ENCODE data around the gene PCSK9.

PCSK9 gene

DNA sequence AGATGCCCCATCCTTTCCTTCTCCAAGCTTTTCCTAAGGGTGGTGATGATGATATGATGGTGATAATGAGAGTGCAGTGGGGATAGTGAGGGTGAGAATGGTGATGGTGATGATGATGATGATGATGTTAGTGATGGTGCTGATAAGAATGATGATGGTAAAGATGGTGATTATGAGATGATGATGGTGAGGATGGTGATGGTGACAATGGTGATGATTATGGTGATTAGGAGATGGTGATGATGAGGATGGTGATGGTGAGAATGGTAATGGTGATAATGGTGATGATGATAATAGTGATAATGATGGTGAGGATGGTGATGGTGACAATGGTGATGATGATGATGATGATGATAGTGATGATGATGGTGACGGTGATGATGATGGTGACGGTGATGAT lies 36.7 kb upstream of the PCSK9 start:
- Histone ChIP-seq H3K9me3 (ENCODE audit: low read depth, low read length) (no peaks in the 10 kb centered on the region), H3K4me3 (no peak overlapping the region), H3K36me3 (ENCODE audit: insufficient read depth, low read length) (no peaks in the 10 kb centered on the region), H3K9ac (ENCODE audit: insufficient read length) (no peak overlapping the region), H3K27ac (no peak overlapping the region)
- no peak for TF ChIP-seq EZH2 (IDR thresholded peaks at IDR 0.05)
- no peak for TF ChIP-seq FOXP2 (optimal IDR thresholded peaks at IDR 0.05; ENCODE audit: control extremely low read depth, extremely low read length, insufficient read depth)
- no peak for TF ChIP-seq POLR2AphosphoS5 (IDR thresholded peaks at IDR 0.05; ENCODE audit: borderline replicate concordance, low read depth, low read length)
- DNase-seq (ENCODE audit: low read depth, low spot score): no peak

DNA sequence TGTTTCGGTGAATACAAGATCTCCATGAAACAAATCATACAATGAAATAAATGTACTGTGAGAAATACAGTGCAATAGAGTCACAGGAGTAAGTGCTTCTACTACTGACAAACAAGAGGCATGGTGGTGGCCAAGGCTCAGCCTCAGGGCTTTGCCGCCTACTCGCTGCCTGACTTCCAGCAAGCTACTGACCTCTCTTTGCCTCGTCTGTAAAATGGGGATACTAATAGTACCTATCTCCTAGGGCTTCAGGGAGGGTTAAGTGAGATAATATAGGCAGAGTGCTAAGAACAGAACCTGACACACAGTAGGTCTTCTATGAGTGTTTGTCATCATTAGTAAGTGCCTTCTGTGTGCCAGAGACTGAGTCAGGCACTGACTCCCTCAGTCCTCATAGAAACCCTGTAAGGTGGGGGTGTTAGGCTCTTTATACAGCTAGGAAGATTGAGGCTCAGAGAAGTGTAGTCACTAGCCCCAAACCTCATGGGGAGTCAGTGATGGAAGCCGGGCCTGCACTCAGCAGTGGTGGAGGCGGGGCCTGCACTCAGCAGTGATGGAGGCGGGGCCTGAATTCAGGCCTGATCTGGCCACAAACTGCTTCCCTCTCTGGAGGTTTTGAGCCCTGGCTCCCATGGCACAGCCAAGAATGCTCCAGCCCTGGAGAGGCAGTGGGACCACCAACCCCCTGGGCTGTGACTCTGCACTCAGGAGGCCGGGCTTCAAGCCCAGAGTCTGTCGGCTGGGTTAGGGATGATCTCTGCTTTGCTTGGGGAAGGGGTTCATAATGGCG lies 33.8 kb upstream of the PCSK9 start:
- Histone ChIP-seq H3K9me3 (ENCODE audit: low read depth, low read length) (no peaks in the 10 kb centered on the region), H3K36me3 (ENCODE audit: insufficient read depth, low read length) (no peaks in the 10 kb centered on the region), H3K4me3 (no peak overlapping the region), H3K9ac (ENCODE audit: insufficient read length) (no peak overlapping the region), H3K27ac (no peak overlapping the region)
- no peak for TF ChIP-seq FOXP2 (optimal IDR thresholded peaks at IDR 0.05; ENCODE audit: control extremely low read depth, extremely low read length, insufficient read depth)
- DNase-seq (ENCODE audit: low read depth, low spot score): no peak

DNA sequence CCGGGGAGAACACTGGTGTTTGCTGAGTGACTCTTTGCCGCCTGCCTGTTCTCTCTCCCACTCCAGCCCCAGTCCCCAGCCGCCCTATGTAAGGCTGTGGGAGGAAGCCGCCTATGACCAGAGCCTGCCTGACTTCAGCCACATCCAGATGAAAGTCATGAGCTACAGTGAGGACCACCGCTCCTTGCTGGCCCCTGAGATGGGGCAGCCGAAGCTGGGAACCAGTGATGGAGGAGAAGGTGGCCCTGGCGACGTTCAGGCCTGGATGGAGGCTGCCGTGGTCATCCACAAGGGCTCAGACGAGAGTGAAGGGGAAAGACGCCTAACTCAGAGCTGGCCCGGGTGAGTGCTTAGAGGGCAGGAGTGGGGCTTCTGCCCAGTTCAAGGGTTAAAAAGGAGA lies 32.4 kb upstream of the PCSK9 start:
- H3K4me3 ChIP-seq: no peak overlapping the region
- no peaks in the 10 kb centered on the region for H3K36me3 ChIP-seq (ENCODE audit: insufficient read depth, low read length)
- no peak overlapping the region for H3K9ac ChIP-seq (ENCODE audit: insufficient read length)
- no peaks in the 10 kb centered on the region for H3K9me3 ChIP-seq (ENCODE audit: low read depth, low read length)
- H3K27ac ChIP-seq: no peak overlapping the region
- no peak for TF ChIP-seq FOXP2 (optimal IDR thresholded peaks at IDR 0.05; ENCODE audit: control extremely low read depth, extremely low read length, insufficient read depth)
- no peak for TF ChIP-seq POLR2AphosphoS5 (IDR thresholded peaks at IDR 0.05; ENCODE audit: borderline replicate concordance, low read depth, low read length)
- no peak for TF ChIP-seq EZH2 (IDR thresholded peaks at IDR 0.05)
- DNase-seq (ENCODE audit: low read depth, low spot score): no peak

- TF ChIP-seq POLR2AphosphoS5 (IDR thresholded peaks at IDR 0.05; ENCODE audit: borderline replicate concordance, low read depth, low read length): no peak
- TF ChIP-seq EZH2 (IDR thresholded peaks at IDR 0.05): no peak
- TF ChIP-seq FOXP2 (optimal IDR thresholded peaks at IDR 0.05; ENCODE audit: control extremely low read depth, extremely low read length, insufficient read depth): no peak
- no peak for DNase-seq (ENCODE audit: low read depth, low spot score)
- Histone ChIP-seq H3K9ac (ENCODE audit: insufficient read length) (no peak overlapping the region), H3K36me3 (ENCODE audit: insufficient read depth, low read length) (no peaks in the 10 kb centered on the region), H3K9me3 (ENCODE audit: low read depth, low read length) (no peaks in the 10 kb centered on the region), H3K4me3 (no peak overlapping the region), H3K27ac (no peak overlapping the region)
These were observed 31.7 kb upstream of the PCSK9 start for GRCh38 chr1:55007625-55008024.

GRCh38 chr1:55010194-55010886 lies 29.0 kb upstream of the PCSK9 start:
- DNase-seq (ENCODE audit: low read depth, low spot score): no peak
- Histone ChIP-seq H3K36me3 (ENCODE audit: insufficient read depth, low read length) (no peaks in the 10 kb centered on the region), H3K9me3 (ENCODE audit: low read depth, low read length) (no peaks in the 10 kb centered on the region), H3K27ac (no peak overlapping the region), H3K9ac (ENCODE audit: insufficient read length) (no peak overlapping the region), H3K4me3 (no peak overlapping the region)
- TF ChIP-seq POLR2AphosphoS5 (IDR thresholded peaks at IDR 0.05; ENCODE audit: borderline replicate concordance, low read depth, low read length): no peak
- TF ChIP-seq FOXP2 (optimal IDR thresholded peaks at IDR 0.05; ENCODE audit: control extremely low read depth, extremely low read length, insufficient read depth): no peak
- TF ChIP-seq EZH2 (IDR thresholded peaks at IDR 0.05): no peak

- Histone ChIP-seq H3K4me3 (no peak overlapping the region), H3K36me3 (ENCODE audit: insufficient read depth, low read length) (no peaks in the 10 kb centered on the region), H3K9ac (ENCODE audit: insufficient read length) (no peak overlapping the region), H3K9me3 (ENCODE audit: low read depth, low read length) (no peaks in the 10 kb centered on the region), H3K27ac (no peak overlapping the region)
- no peak for DNase-seq (ENCODE audit: low read depth, low spot score)
- no peak for TF ChIP-seq POLR2AphosphoS5 (IDR thresholded peaks at IDR 0.05; ENCODE audit: borderline replicate concordance, low read depth, low read length)
- no peak for TF ChIP-seq EZH2 (IDR thresholded peaks at IDR 0.05)
- no peak for TF ChIP-seq FOXP2 (optimal IDR thresholded peaks at IDR 0.05; ENCODE audit: control extremely low read depth, extremely low read length, insufficient read depth)
These were observed 28.5 kb upstream of the PCSK9 start for GRCh38 chr1:55010887-55011217.

DNA sequence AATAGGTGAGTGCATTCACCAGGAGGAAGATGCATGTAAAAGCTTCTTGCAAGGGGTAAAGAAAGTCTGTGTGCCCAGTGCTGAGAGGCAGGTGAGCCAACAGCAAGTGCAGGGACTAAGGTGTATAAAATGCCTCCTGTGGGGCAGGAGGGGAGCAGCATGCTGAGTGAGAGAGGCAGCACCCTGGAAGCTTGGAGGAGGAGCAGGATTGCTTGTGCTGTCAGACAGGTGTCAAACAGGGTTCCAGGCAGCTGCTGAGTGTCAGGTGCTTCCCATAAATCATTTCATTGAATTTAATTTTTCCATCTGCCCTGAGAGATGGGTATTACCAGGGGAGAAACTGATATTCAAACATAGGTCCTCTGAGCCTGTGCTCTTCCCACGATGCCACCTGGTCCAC lies 26.7 kb upstream of the PCSK9 start:
- H3K4me3 ChIP-seq: no peak overlapping the region
- H3K36me3 ChIP-seq (ENCODE audit: insufficient read depth, low read length): no peaks in the 10 kb centered on the region
- DNase-seq (ENCODE audit: low read depth, low spot score): no peak
- no peak overlapping the region for H3K27ac ChIP-seq
- TF ChIP-seq FOXP2 (optimal IDR thresholded peaks at IDR 0.05; ENCODE audit: control extremely low read depth, extremely low read length, insufficient read depth): no peak
- no peak for TF ChIP-seq EZH2 (IDR thresholded peaks at IDR 0.05)
- TF ChIP-seq POLR2AphosphoS5 (IDR thresholded peaks at IDR 0.05; ENCODE audit: borderline replicate concordance, low read depth, low read length): no peak
- no peak overlapping the region for H3K9ac ChIP-seq (ENCODE audit: insufficient read length)
- no peaks in the 10 kb centered on the region for H3K9me3 ChIP-seq (ENCODE audit: low read depth, low read length)

DNA sequence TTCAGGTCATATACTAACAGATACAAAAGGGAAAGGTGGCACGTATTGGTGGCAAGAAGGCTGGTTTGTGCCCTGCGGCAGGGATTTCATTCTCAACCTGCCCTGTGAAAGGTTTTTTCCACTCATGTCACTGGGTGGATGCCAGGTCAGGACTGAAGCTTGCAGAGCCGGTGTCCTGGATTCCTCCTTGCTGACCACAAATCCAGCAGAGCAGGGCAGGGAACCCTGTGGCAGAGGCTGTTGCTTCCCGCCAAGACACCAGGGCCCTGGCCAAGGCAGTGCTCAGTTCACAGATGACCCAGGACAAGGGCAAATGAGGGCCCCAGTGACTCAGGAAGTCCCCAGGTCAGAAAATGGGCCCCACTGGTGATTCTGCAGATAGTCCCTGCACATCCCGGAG lies 24.2 kb upstream of the PCSK9 start:
- H3K9ac ChIP-seq (ENCODE audit: insufficient read length): no peak overlapping the region

More for the DNA sequence above, 24.2 kb upstream of the PCSK9 start:
- Histone ChIP-seq H3K4me3 (no peak overlapping the region), H3K9me3 (ENCODE audit: low read depth, low read length) (no peaks in the 10 kb centered on the region), H3K27ac (no peak overlapping the region), H3K36me3 (ENCODE audit: insufficient read depth, low read length) (no peaks in the 10 kb centered on the region)
- TF ChIP-seq EZH2 (IDR thresholded peaks at IDR 0.05) (no peak), FOXP2 (optimal IDR thresholded peaks at IDR 0.05; ENCODE audit: control extremely low read depth, extremely low read length, insufficient read depth) (no peak), POLR2AphosphoS5 (IDR thresholded peaks at IDR 0.05; ENCODE audit: borderline replicate concordance, low read depth, low read length) (no peak)
- no peak for DNase-seq (ENCODE audit: low read depth, low spot score)

All from SK-N-MC (cell line).